GM21381 (cell line): ENCODE results near the gene SDHC.
"Not testable (repeated sequence)": the region's sequence is repeated elsewhere in the genome, so short reads cannot be mapped to it uniquely, and the experiment has no call there.

Source experiments
- ATAC-seq: cut with Tn5 transposase; IDR thresholded peaks from one replicate; pipeline ENCODE4 v1.9.1; 2021; ENCODE audit warnings: mild to moderate bottlenecking, moderate library complexity; ENCODE audit not compliant: unreplicated experiment

Gene SDHC

DNA sequence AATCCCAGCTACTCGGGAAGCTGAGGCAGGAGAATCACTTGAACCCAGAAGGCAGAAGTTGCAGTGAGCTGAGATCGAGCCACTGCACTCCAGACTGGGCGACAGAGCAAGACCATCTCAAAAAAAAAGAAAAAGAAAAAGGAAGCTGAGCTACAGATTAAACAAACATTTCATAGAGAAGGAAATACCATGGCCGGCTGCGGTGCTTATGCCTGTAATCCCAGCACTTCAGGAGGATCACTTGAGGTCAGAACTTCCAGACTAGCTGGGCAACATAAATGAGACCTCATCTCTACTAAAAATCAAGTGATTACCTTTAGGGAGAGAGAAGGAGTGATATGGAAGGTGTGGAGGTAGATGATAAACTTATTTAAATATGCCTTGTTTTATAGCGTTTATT is 67.5 kb downstream of the SDHC start:
- ATAC-seq = no peak

DNA sequence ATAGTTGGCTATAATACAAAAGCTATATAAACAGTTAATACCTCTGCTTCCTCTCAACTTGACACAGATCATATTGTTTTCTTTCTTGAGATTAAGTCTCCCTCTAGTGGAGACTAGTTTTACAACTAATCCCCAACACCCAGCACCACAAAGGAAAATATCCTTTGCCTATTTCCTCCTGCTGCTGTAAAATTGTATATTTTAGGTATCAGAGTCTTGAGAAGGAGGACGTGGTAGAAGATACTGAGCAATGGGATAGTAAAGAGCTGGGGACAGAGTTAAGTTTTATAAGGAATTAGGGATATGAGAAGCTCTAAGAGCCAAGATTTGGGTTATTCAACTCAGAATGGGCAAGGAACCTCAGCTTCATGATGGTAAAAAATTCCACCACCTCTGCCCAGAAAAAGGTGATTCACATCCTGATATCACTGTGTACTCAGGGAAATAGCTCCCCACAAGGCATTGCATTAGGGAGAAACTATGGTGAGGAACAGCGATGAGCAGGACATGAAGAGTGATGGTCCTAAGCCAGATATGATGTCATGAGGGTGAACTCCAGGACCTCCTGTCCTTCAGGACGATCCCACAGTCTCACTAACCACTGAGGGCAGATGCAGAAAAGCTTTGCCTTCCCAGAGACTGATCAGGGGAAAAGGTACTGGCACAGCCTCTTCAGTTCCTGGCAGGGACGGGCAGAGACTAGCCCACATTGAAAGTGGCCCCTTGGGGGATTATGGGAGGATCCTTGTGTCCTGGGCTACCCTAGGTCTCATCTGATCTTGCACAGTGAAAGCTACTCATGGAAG is 68.2 kb downstream of the SDHC start:
- ATAC-seq = peak; percentile 46

DNA sequence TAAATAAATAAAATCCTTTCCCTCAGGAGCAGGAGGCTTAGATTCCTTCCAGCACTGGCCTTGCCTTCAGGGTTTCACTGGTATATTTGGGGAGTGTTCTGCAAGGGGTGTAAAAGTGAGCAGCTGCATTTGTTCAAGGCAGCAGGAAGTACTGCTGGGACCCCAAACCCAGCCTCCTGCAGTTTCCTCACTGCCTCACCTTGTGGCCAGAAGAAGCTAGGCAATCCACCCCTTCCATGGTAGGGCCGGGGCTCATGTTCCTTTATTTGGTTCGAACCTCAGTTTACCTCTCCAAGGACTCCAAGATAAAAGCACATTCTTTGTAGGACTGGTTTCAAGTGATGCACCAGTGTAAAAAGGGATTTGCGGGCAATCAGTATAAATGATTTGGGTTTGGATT is 74.5 kb downstream of the SDHC start:
- no peak for ATAC-seq

DNA sequence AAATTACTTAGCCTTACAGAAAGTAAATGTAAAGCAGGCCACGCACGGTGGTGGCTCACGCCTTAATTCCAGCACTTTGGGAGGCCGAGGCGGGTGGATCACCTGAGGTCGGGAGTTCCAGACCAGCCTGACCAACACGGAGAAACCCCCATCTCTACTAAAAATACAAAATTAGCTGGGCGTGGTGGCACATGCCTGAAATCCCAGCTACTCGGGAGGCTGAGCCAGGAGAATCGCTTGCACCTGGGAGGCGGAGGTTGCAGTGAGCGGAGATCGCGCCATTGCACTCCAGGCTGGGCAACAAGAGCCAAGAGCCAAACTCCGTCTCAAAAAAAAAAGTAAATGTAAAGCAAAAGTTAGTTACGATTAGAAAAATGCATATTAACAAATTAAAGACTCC is 75.0 kb downstream of the SDHC start:
- not testable (repeated sequence) for ATAC-seq

DNA sequence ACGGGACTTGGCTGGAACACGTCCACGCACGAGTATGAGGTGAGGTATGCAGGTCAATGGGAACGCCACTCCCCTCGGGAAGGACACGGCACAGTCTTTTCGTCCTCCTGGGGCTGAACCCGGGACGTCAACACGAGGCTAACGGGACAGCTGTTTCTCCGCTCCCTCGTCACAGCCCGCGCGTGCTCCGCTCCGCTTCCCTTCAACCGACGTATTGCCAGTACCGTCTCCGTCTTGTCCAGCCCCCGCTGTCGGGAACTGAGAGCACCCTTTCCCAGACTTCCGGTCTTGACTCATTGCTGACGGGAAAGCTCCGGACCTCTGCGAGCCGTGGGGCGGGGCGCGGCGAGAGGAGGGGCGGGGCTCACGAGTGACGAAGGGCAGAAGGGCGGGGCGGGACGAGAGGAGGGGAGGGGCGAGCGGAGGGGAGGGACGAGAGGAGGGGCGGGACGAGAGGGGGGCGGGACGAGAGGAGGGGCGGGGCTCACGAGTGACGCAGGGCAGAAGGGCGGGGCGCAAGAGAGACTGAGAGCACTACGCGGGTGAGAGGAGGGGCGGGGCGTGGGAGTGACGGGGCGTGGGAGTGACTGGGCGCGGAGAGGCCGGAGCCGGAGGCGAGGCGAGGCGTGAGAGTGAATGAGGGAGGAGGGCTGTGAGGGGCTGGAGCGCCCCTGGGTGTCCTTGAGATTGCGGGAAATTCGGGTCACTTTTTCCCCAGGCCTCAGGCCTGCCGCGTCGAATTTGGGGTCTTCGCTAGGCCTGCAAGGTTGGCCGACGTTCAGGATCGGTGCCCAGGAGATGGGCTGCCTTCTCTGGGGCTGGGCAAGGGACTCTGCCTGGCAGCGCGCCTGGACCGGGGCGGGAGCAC is 75.7 kb downstream of the SDHC start:
- ATAC-seq = peak; percentile 75

DNA sequence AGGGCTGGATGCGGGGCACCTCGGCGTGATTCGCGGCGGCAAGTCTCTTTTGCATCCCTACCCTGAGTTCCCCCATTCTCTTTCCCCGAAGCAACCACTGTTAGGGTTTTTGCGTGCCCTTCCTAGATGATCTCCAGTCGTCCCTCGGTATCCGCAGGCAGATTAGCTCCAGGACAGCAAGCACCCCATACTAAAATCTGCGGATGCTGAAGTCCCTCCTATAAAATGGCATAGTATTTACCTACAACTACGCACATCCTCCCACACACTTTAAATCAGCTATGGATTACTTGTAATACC is 76.3 kb downstream of the SDHC start:
- no peak for ATAC-seq

DNA sequence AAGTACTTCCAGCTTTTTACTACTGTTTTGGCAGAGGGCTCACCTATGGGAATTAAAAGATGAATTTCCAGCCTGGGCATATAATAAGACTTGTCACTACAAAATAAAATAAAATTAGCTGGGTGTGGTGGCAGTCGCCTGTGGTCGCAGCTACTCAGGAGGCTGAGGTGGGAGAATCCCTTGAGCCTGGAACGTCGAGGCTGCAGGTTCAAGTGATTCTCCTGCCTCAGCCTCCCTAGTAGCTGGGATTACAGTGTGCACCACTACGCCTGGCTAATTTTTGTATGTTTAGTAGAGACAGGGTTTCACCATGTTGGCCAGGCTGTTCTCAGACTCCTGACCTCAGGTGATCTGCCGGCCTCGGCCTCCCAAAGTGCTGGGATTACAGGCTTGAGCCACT is 77.0 kb downstream of the SDHC start:
- ATAC-seq = not testable (repeated sequence)

DNA sequence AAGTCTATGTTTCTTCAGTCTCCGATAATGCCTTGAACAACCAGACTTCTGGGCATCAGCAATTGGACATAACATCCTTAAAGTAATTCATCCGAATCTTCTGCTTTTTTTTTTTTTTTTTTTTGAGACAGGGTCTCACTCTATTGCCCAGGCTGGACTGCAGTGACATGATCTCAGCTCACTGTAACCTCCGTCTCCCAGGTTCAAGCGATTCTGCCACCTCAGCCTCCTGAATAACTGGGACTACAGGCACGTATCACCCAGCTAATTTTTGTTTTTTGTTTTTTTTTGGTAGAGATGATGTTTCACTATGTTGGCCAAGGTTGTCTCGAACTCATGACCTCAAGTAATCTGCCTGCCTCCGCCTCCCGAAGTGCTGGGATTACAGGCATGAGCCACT is 77.4 kb downstream of the SDHC start:
- ATAC-seq = no peak

DNA sequence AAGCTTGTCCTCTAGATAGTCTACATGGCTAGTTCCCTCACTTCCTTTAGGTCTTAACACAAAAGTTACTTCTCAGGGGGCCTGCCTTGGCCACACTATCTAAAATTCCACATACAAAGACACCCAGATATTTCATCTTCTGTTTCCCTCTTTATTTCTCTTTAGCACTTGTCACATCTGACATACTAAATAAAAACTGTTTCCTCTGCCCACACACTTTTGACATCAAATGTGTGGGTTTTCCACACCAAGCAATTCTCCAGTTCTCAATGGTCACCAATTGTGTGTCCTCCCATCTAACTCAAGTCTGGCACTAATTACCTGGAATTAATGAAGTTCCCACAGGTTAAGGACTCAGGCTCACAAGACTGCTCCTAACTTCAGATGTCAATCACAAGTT is 79.0 kb downstream of the SDHC start:
- ATAC-seq = no peak

DNA sequence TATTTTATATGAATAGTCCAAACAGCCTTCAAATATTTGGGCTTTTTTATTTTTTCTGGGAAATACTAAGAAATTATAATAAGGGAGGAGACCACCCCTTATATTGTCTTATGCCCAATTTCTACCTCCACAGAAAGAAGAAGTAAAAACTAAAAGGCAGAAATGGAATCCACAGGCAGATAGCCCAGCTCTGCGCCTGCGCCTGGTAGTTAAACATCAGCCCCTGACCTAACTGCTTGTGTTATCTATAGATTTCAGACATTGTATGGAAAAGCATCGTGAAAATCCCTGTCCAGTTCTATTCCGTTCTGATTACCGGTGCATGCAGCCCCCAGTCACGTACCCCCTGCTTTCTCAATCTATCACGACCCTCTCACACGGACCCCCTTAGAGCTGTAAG is 82.9 kb downstream of the SDHC start:
- not testable (repeated sequence) for ATAC-seq

DNA sequence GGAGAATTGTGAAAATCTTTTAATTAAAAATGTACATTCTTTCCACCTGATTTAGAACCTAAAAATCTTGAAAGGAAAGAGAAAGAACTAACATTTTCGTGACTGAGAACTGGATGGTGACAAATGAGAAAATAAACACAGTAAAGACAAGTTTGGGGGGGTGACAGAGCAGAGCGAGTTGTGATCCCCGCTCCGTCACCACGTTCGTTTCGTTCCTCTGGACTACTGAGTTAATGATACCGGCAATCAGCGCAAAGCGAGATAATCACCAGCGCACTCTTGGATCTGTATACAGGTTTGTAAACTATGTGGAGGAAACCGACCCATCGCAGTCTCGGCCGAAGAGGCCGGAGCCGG is 84.7 kb downstream of the SDHC start:
- no peak for ATAC-seq

DNA sequence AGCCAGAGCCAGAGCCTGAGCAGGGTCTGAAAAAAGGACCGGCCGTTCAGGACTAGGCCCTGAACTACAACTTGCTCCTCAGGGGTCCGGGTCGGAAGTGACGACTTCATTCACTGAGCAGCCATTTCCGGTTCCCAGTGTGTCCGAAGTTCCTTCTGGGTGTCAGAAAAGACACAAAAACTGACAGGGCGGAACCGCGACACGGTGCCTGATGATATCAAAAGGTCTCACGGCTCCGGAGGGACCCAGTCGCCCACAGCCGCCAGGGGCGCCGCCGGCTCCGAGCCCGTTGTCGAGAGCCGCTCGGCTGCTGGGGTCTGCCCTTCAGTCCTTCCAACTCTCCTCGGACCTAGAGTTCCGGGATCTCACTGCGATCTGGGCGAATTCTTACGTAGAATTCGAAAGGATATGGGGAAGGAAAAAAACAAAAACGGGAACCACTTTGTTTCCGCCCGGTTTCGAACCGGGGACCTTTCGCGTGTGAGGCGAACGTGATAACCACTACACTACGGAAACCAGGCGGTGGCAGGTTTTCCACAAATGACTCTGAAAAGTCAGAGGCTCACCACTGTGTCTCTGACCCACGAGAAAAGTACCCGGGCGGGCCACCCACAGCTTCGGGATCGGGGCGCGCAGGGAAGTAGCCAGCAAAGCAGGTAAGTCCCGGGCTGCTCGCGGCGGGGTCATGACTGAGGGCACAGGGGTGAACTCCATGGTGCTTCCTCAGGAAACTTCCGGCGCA is 85.2 kb downstream of the SDHC start:
- peak; percentile 76 for ATAC-seq

DNA sequence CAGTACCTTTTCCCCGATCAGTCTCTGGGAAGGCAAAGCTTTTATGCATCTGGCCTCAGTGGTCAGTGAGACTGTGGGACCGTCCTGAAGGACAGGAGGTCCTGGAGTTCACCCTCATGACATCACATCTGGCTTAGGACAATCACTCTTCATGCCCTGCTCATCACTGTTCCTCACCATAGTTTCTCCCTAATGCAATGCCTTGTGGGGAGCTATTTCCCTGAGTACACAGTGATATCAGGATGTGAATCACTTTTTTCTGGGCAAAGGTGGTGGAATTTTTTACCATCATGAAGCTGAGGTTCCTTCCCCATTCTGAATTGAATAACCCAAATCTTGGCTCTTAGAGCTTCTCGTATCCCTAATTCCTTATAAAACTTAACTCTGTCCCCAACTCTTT is 88.3 kb downstream of the SDHC start:
- no peak for ATAC-seq

DNA sequence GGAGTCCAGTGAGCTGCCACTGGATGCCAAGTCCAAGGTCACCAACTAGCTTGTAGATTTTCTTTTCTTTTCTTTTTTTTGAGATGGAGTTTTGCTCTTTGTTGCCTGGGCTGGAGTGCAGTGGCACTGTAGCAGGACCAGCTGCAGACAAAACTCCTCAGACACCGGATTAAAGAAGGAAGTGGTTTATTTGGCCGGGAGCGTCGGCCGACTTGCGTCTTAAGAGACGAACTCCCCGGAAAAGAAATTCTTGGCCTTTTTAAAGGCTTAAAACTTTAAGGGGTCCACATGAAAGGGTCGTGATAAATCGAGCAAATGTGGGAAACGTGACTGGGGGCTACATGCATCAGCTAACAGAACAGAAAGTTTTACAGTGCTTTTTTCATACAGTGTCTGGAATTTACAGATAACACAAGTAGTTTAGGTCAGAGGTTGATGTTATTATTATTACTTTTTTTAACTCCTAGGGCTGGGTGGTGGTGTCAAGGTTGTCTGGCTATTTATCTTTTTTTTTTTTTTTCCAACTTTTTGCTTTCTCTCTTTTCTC is 89.9 kb downstream of the SDHC start:
- no peak for ATAC-seq

DNA sequence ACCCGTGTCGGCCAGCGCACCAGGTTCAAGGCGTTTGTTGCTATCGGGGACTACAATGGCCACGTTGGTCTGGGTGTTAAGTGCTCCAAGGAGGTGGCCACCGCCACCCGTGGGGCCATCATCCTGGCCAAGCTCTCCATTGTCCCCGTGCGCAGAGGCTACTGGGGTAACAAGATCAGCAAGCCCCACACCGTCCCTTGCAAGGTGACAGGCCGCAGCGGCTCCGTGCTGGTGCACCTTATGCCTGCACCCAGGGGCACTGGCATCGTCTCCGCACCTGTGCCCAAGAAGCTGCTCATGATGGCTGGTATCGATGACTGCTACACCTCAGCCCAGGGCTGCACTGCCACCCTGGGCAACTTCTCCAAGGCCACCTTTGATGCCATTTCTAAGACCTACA is 92.4 kb downstream of the SDHC start:
- not testable (repeated sequence) for ATAC-seq

DNA sequence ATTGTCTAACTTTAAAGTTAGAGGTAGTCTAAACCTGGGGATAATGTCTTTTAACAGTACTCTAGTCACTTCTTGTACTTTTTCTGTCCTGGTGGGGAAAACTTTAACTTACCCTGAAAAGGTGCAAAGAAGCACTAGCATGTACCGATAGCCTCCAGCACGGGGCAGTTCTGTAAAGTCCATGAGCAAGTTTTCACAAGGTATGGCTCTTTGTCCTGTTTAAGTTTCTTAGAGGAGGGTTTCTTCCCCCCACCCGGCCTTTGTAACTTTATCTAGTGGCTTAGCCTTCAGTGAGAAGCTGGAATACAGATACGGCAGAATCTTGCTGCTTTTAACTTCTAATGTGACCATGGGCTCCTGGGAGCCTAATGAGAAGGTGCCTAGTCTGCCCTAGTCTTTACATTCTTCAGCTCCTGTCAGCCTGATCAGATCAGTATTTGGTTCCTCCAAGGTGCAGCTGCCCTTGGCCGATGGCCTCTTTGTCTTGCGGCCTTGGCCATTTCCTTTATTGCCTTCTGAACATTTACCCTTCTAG is 93.3 kb downstream of the SDHC start:
- ATAC-seq = no peak

DNA sequence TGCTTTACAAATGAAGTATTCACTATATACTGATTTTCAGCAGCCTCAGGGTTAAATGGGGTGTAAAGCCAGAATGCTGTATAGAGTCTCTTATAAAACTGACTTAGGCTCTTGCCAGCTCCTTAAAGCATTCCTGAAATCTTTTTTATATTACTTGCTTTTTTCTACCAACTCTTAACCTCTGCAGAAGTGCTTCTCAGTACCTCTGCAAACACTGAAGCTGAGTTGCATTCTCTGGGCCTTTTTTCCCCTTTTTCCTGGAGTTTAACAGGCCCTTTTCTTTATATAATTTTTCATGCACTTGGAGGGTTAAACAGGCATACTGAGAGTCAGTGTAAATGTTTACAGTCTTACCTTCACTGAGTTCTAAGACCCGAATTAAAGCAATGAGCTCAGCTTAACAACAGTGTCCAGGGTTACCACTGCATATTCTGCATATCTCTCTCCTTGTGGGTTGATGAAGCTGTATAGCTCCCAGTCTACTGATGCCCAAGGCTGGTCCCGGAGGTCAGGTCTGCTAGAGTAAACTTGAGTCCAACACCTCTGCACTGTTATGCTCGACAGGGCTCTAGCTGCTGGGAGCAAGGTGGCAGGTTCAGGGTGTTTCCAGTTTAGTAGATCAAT is 94.4 kb downstream of the SDHC start:
- ATAC-seq = no peak

DNA sequence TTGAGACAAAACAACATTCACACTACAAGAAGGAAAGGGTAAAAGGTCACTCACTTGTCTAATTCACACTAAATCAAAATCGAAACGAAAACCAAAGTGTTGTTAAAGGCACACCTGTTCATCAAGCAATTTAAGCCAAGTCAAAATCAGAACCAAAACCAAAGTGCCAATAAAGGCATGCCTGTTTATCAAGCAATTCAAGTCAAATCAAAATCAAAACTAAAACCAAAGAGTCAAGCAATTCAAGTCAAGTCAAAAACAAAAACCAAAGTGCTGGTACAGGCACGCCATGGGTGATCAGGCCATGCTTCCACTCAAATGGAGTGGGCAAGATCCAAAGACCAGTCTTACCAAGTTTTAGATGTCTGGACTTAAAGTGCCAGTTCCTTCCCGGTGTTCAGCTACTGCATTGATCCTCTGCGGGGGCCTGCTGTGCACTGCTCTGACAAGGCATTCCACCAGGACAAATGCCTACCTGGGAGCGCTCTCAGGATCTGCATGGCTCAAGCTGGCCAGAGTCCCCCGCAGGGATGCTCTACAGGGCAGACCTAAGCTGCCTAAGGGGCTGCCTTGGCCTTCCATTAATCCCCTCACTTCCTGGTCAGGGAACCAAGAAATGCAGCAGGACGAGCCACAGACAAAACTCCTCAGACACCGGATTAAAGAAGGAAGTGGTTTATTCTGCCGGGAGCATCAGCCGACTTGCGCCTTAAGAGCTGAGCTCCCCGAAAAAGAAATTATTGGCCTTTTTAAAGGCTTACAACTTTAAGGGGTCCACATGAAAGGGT is 95.9 kb downstream of the SDHC start:
- ATAC-seq = peak; percentile 52

DNA sequence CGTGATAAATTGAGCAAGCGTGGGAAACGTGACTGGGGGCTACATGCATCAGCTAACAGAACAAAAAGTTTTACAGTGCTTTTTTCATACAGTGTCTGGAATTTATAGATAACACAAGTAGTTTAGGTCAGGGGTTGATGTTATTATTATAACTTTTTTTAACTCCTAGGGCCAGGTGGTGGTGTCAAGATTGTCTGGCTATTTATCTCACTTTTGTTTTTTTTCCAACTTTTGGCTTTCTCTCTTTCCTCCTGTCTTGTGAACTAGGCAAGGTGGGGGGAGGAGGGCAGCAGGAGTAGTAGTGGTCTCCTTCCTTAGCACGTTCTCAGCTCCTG is 96.4 kb downstream of the SDHC start:
- not testable (repeated sequence) for ATAC-seq
